ENCODE measurements around the gene GOLGA6B.
"Not testable (repeated sequence)": the region's sequence is repeated elsewhere in the genome, so short reads cannot be mapped to it uniquely, and the experiment has no call there.

The GOLGA6B gene

GRCh38 chr15:72698938-72699337 lies 44.4 kb downstream of the GOLGA6B start:
- DNase-seq (ENCODE audit: insufficient read length, low spot score): no peak

GRCh38 chr15:72700076-72700475 lies 45.6 kb downstream of the GOLGA6B start:
- FAIRE-seq: no peak
- no peak for TF ChIP-seq POLR2A (IDR thresholded peaks at IDR 0.05; ENCODE audit: low read depth, low read length)

More at GRCh38 chr15:72698938-72699337, 44.4 kb downstream of the GOLGA6B start:
- TF ChIP-seq POLR2A (IDR thresholded peaks at IDR 0.05; ENCODE audit: low read depth, low read length): no peak
- no peak for FAIRE-seq

DNA sequence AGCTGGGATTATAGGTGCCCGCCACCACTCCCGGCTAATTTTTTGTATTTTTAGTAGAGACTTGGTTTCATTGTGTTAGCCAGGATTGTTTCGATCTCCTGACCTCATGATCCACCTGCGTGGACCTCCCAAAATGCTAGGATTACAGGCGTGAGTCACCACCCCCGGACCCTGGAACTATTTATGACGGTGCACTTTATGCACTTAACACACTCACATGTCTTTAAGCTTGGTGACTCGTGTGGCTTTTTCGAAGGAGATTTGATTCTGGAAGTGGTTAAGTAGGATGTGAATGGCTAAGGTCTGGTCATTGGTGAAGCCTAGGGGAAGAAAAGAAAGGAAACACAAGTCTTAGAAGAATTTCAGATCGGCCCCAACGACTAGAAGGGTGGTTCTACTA lies 51.8 kb downstream of the GOLGA6B start:
- FAIRE-seq (no peak), DNase-seq (ENCODE audit: insufficient read length, low spot score) (no peak)
- no peak for TF ChIP-seq POLR2A (IDR thresholded peaks at IDR 0.05; ENCODE audit: low read depth, low read length)

More at GRCh38 chr15:72700076-72700475, 45.6 kb downstream of the GOLGA6B start:
- DNase-seq (ENCODE audit: insufficient read length, low spot score): no peak

- DNase-seq (ENCODE audit: insufficient read length, low spot score); FAIRE-seq: not testable (repeated sequence)
Observed at GRCh38 chr15:72708551-72709303, 54.2 kb downstream of the GOLGA6B start.

Data from H54 (cell line).